K562 (cell line): ENCODE results near the gene TSR3.

Source experiments
- CXXC5 ChIP-seq: fragments of 250-450 bp; sonication (Bioruptor Pico); IDR thresholded peaks from 2 replicates; pipeline ENCODE4 v1.8.0; 2022; ENCODE audit warnings: inconsistent platforms, mild to moderate bottlenecking, moderate library complexity
- HNRNPUL1 ChIP-seq: fragments of 200-400 bp; formaldehyde crosslinking; IDR thresholded peaks from 2 replicates; pipeline ENCODE4 v1.6.1; 2017; ENCODE audit warnings: low read length
- MEIS2 ChIP-seq: fragments of 450-650 bp; IDR thresholded peaks from 2 replicates; pipeline ENCODE4 v1.6.1; 2014; ENCODE audit warnings: mild to moderate bottlenecking; ENCODE audit not compliant: partially characterized antibody
- PHF20 ChIP-seq: fragments of 450-650 bp; IDR thresholded peaks from 2 replicates; pipeline ENCODE4 v1.6.1; 2018; ENCODE audit not compliant: partially characterized antibody
- ZSCAN29 ChIP-seq: fragments of 450-650 bp; IDR thresholded peaks from 2 replicates; pipeline ENCODE4 v1.6.1; 2017
- TF ChIP-seq, protein P1 (sequence below), 3 experiments: IDR thresholded peaks in 2 of 3; conservative IDR thresholded peaks in 1 of 3; 2 replicates each; pipeline ENCODE4 v1.5.1; 2011 to 2012; ENCODE audit warnings: low read length in 3 of 3, mild to moderate bottlenecking in 3 of 3, control low read depth in 2 of 3, improper control_type of control experiment in 1 of 3, inconsistent platforms in 1 of 3, low read depth in 1 of 3, mixed read lengths in 1 of 3, moderate library complexity in 1 of 3; ENCODE audit not compliant: insufficient read depth in 2 of 3
- TF ChIP-seq, protein P2 (sequence below), 2 experiments: fragments of 450-650 bp; formaldehyde crosslinking in 1 of 2; IDR thresholded peaks; 2 replicates each; pipeline versions ENCODE4 v1.4.0 to v1.6.1; 2014 to 2020; ENCODE audit warnings: mild to moderate bottlenecking in 2 of 2, borderline replicate concordance in 1 of 2, low read depth in 1 of 2

DNA sequence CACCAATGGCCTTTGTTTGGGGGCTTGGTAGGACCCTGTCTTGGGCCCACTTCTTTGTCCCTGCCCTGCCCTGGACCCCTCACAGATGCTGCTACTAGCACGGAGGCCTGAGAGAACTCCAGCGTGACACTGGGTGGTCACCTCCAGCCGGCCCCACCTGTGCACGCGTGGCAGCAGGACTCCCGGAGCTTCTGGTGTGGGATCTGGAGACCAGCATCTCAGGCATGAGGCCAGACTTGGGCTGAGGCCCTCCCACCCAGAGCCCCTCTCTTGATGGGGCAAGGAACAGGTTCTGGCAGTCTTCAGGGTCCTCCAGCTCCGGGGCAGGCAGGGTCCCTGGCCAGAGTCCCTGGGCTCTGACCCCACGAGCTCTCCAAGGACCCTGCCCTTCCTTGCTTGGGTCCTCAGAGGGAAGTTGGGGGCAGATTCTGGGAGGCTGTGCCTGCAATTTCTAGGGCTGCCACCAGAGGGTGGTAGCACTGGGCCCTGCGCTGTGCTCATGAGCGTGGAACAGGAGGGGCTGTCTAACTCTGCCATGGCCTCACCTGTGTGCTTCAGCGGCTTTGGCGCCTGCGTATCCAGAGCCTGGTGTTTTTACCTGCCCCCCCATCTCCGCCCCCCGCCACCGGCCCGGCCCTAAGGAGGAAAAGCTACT is 21.3 kb downstream of the TSR3 start:
- no peak for TF ChIP-seq ZSCAN29
- TF ChIP-seq HNRNPUL1, result no peak
- TF ChIP-seq, protein P1, sequence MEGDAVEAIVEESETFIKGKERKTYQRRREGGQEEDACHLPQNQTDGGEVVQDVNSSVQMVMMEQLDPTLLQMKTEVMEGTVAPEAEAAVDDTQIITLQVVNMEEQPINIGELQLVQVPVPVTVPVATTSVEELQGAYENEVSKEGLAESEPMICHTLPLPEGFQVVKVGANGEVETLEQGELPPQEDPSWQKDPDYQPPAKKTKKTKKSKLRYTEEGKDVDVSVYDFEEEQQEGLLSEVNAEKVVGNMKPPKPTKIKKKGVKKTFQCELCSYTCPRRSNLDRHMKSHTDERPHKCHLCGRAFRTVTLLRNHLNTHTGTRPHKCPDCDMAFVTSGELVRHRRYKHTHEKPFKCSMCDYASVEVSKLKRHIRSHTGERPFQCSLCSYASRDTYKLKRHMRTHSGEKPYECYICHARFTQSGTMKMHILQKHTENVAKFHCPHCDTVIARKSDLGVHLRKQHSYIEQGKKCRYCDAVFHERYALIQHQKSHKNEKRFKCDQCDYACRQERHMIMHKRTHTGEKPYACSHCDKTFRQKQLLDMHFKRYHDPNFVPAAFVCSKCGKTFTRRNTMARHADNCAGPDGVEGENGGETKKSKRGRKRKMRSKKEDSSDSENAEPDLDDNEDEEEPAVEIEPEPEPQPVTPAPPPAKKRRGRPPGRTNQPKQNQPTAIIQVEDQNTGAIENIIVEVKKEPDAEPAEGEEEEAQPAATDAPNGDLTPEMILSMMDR (IDR thresholded peaks at IDR 0.05 in 2 of 3, conservative IDR thresholded peaks at IDR 0.05 in 1 of 3; ENCODE audit: insufficient read depth in 2 of 3, low read depth in 1 of 3, low read length in 3 of 3), result peak; percentile 52 to 74 (median 62)
- TF ChIP-seq MEIS2, result no peak
- TF ChIP-seq CXXC5, result no peak
- TF ChIP-seq, protein P2, sequence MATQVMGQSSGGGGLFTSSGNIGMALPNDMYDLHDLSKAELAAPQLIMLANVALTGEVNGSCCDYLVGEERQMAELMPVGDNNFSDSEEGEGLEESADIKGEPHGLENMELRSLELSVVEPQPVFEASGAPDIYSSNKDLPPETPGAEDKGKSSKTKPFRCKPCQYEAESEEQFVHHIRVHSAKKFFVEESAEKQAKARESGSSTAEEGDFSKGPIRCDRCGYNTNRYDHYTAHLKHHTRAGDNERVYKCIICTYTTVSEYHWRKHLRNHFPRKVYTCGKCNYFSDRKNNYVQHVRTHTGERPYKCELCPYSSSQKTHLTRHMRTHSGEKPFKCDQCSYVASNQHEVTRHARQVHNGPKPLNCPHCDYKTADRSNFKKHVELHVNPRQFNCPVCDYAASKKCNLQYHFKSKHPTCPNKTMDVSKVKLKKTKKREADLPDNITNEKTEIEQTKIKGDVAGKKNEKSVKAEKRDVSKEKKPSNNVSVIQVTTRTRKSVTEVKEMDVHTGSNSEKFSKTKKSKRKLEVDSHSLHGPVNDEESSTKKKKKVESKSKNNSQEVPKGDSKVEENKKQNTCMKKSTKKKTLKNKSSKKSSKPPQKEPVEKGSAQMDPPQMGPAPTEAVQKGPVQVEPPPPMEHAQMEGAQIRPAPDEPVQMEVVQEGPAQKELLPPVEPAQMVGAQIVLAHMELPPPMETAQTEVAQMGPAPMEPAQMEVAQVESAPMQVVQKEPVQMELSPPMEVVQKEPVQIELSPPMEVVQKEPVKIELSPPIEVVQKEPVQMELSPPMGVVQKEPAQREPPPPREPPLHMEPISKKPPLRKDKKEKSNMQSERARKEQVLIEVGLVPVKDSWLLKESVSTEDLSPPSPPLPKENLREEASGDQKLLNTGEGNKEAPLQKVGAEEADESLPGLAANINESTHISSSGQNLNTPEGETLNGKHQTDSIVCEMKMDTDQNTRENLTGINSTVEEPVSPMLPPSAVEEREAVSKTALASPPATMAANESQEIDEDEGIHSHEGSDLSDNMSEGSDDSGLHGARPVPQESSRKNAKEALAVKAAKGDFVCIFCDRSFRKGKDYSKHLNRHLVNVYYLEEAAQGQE (IDR thresholded peaks at IDR 0.05; ENCODE audit: borderline replicate concordance), result no peak
- TF ChIP-seq, protein P2 (CRISPR knock-in tag; IDR thresholded peaks at IDR 0.05; ENCODE audit: low read depth), result no peak
- no peak for TF ChIP-seq PHF20
